Thymus (tissue), 11 donors: ENCODE results near the gene LDLRAD1. TPM values are rescaled to one million over a fixed set of nuclear protein-coding genes. Genes with fewer than 3 reads are reported as not detected.
"Not testable (repeated sequence)": the region's sequence is repeated elsewhere in the genome, so short reads cannot be mapped to it uniquely, and the experiment has no call there.

ENCODE experiments used
- DNase-seq, 9 donors: peaks; one replicate each; pipeline ENCODE4 v3.0.0-alpha.2; 2013; ENCODE audit warnings: low spot score in 9 of 9, low read depth in 6 of 9, missing footprints in 1 of 9
- H3K27ac ChIP-seq, 2 donors: one replicate each; pipeline ENCODE4 v1.5.1; 2013; ENCODE audit warnings: control low read depth in 1 of 2, low read depth in 1 of 2, low read length in 1 of 2, mild to moderate bottlenecking in 1 of 2, moderate library complexity in 1 of 2
- H3K27me3 ChIP-seq, 2 donors: one replicate each; pipeline ENCODE4 v1.5.1; 2013; ENCODE audit warnings: low read length in 1 of 2; ENCODE audit not compliant: control insufficient read depth in 2 of 2, insufficient read depth in 1 of 2
- H3K36me3 ChIP-seq, 2 donors: one replicate each; pipeline ENCODE4 v1.5.1; 2013; ENCODE audit warnings: low read length in 1 of 2, mild to moderate bottlenecking in 1 of 2, moderate library complexity in 1 of 2; ENCODE audit not compliant: control insufficient read depth in 2 of 2, insufficient read depth in 2 of 2
- H3K4me1 ChIP-seq, 2 donors: one replicate each; pipeline ENCODE4 v1.5.1; 2013; ENCODE audit warnings: low read length in 2 of 2; ENCODE audit not compliant: control insufficient read depth in 2 of 2, insufficient read depth in 2 of 2
- H3K4me3 ChIP-seq, 2 donors: one replicate each; pipeline ENCODE4 v1.5.1; 2013; ENCODE audit warnings: low read length in 2 of 2, control low read depth in 1 of 2, mild to moderate bottlenecking in 1 of 2
- H3K9me3 ChIP-seq, 2 donors: one replicate each; pipeline ENCODE4 v1.5.1; 2013; ENCODE audit warnings: low read length in 1 of 2, mild to moderate bottlenecking in 1 of 2; ENCODE audit not compliant: control insufficient read depth in 2 of 2, insufficient read depth in 1 of 2
- WGBS: extraction: QIAGEN DNeasy Blood & Tissue Kit; methylation state at CpG from one replicate; pipeline ENCODE4 v1.1.7; 2013; 5-methylcytosine and 5-hydroxymethylcytosine counted together
- polyA plus RNA-seq: library from polyadenylated mRNA; stranded (reverse); fragments of 200-250 nt; gene quantifications from one replicate; pipeline ENCODE4 v1.2.3, GENCODE V29; 2013
- total RNA-seq: library from RNA; stranded (reverse); fragments of 120-200 nt; gene quantifications from one replicate; pipeline ENCODE4 v1.2.4, GENCODE V29; 2013
- donor health status: healthy.

LDLRAD1 gene
- total and polyA plus RNA-seq, 2 donors: 0.18 TPM; not detected in 1

- Histone ChIP-seq H3K9me3 (peaks cover 0 to 4% of the 10 kb centered on the region in 2 donors), H3K27ac (no peak overlapping the region), H3K4me3 (no peak overlapping the region), H3K27me3 (peaks cover 0 to 2% of the 10 kb centered on the region in 2 donors), H3K4me1 (peaks cover 0 to 4% of the 10 kb centered on the region in 2 donors), H3K36me3 (no peaks in the 10 kb centered on the region)
- DNase-seq: no peak
These were observed 33.3 kb downstream of the LDLRAD1 start for GRCh38 chr1:53984726-53985125.

- Histone ChIP-seq H3K27me3 (peaks cover 0 to 2% of the 10 kb centered on the region in 2 donors), H3K4me1 (peaks cover 0 to 4% of the 10 kb centered on the region in 2 donors), H3K27ac (no peak overlapping the region), H3K9me3 (peaks cover 0 to 4% of the 10 kb centered on the region in 2 donors), H3K36me3 (no peaks in the 10 kb centered on the region), H3K4me3 (no peak overlapping the region)
- DNase-seq: no peak
- WGBS: 95% methylated on average over 4 of the region's 4 CpGs
These were observed 35.3 kb downstream of the LDLRAD1 start for GRCh38 chr1:53982763-53983104.

GRCh38 chr1:53982034-53982762 is 35.8 kb downstream of the LDLRAD1 start:
- peaks cover 0 to 4% of the 10 kb centered on the region in 2 donors for H3K9me3 ChIP-seq
- peaks cover 0 to 2% of the 10 kb centered on the region in 2 donors for H3K27me3 ChIP-seq
- DNase-seq: no peak
- peaks cover 0 to 4% of the 10 kb centered on the region in 2 donors for H3K4me1 ChIP-seq
- H3K4me3 ChIP-seq: no peak overlapping the region
- H3K27ac ChIP-seq: no peak overlapping the region
- H3K36me3 ChIP-seq: no peaks in the 10 kb centered on the region
- WGBS: 62% methylated on average over 20 of the region's 20 CpGs

GRCh38 chr1:53981220-53981619 is 36.8 kb downstream of the LDLRAD1 start:
- no peak for DNase-seq
- Histone ChIP-seq H3K27me3 (peaks cover 0 to 2% of the 10 kb centered on the region in 2 donors), H3K4me1 (peaks cover 0 to 4% of the 10 kb centered on the region in 2 donors), H3K4me3 (no peak overlapping the region), H3K36me3 (no peaks in the 10 kb centered on the region), H3K27ac (no peak overlapping the region), H3K9me3 (peaks cover 0 to 4% of the 10 kb centered on the region in 2 donors)
- WGBS: 99% methylated on average over 6 of the region's 6 CpGs

GRCh38 chr1:53979712-53980450 is 38.1 kb downstream of the LDLRAD1 start:
- H3K9me3 ChIP-seq: peaks cover 0 to 4% of the 10 kb centered on the region in 2 donors
- no peak for DNase-seq
- 95% methylated on average over 13 of the region's 13 CpGs for WGBS
- H3K36me3 ChIP-seq: no peaks in the 10 kb centered on the region
- peaks cover 0 to 2% of the 10 kb centered on the region in 2 donors for H3K27me3 ChIP-seq
- no peak overlapping the region for H3K4me3 ChIP-seq
- H3K4me1 ChIP-seq: peaks cover 0 to 4% of the 10 kb centered on the region in 2 donors
- H3K27ac ChIP-seq: no peak overlapping the region

- no peaks in the 10 kb centered on the region for H3K27me3 ChIP-seq
- peaks cover 0 to 4% of the 10 kb centered on the region in 2 donors for H3K9me3 ChIP-seq
- H3K36me3 ChIP-seq: peaks cover 0 to 4% of the 10 kb centered on the region in 2 donors
- H3K4me3 ChIP-seq: no peak overlapping the region
- H3K4me1 ChIP-seq: no peaks in the 10 kb centered on the region
- no peak overlapping the region for H3K27ac ChIP-seq
- 98% methylated on average over 7 of the region's 7 CpGs for whole genome bisulfite sequencing
- no peak for DNase-seq
These were observed 42.1 kb downstream of the LDLRAD1 start for GRCh38 chr1:53975861-53976260.

- 97% methylated on average over 2 of the region's 2 CpGs for WGBS
These were observed 46.3 kb downstream of the LDLRAD1 start for GRCh38 chr1:53971718-53972117.

GRCh38 chr1:53969323-53969722 is 48.7 kb downstream of the LDLRAD1 start:
- H3K36me3 ChIP-seq: peaks cover 25 to 28% of the 10 kb centered on the region in 2 donors
- not testable (repeated sequence) for H3K4me3 ChIP-seq, H3K27ac ChIP-seq, H3K9me3 ChIP-seq, H3K4me1 ChIP-seq, H3K27me3 ChIP-seq, DNase-seq
- 100% methylated on average over 2 of the region's 2 CpGs for WGBS

More at GRCh38 chr1:53971718-53972117, 46.3 kb downstream of the LDLRAD1 start:
- no peak overlapping the region for H3K27ac ChIP-seq
- no peaks in the 10 kb centered on the region for H3K9me3 ChIP-seq
- no peaks in the 10 kb centered on the region for H3K4me1 ChIP-seq
- H3K27me3 ChIP-seq: no peaks in the 10 kb centered on the region
- H3K36me3 ChIP-seq: peaks cover 17 to 18% of the 10 kb centered on the region in 2 donors
- H3K4me3 ChIP-seq: no peak overlapping the region
- no peak for DNase-seq

- no peak overlapping the region for H3K27ac ChIP-seq
- H3K4me3 ChIP-seq: no peak overlapping the region
- no peak for DNase-seq
- H3K36me3 ChIP-seq: peaks cover 32 to 39% of the 10 kb centered on the region in 2 donors
- H3K27me3 ChIP-seq: no peaks in the 10 kb centered on the region
- H3K4me1 ChIP-seq: no peaks in the 10 kb centered on the region
- 95% methylated on average over 2 of the region's 2 CpGs for WGBS
- H3K9me3 ChIP-seq: no peaks in the 10 kb centered on the region
These were observed 49.9 kb downstream of the LDLRAD1 start for GRCh38 chr1:53968125-53968513.
